HepG2 (cell line): ENCODE measurements around the gene SETD1A. TPM values are rescaled to one million over a fixed set of nuclear protein-coding genes. Genes with fewer than 3 reads are reported as not detected.

Source experiments
- ATF6 ChIP-seq: sonication (generic); formaldehyde crosslinking; conservative IDR thresholded peaks from 2 replicates; pipeline ENCODE4 v1.4.0; 2020; ENCODE audit warnings: missing genetic modification reagents
- CC2D1A ChIP-seq: sonication (generic); formaldehyde crosslinking; IDR thresholded peaks from 2 replicates; pipeline ENCODE4 v1.8.1; 2023; ENCODE audit warnings: mild to moderate bottlenecking, missing genetic modification reagents
- CENPT ChIP-seq: sonication (generic); formaldehyde crosslinking; IDR thresholded peaks from 2 replicates; pipeline ENCODE4 v1.8.0; 2022; ENCODE audit warnings: low read depth, mild to moderate bottlenecking, moderate library complexity, missing genetic modification reagents
- FUBP1 ChIP-seq: sonication (generic); formaldehyde crosslinking; IDR thresholded peaks from 2 replicates; pipeline ENCODE4 v1.5.1; 2020; ENCODE audit warnings: missing genetic modification reagents, mild to moderate bottlenecking, borderline replicate concordance
- HCFC1 ChIP-seq: fragments of 150-350 bp; IDR thresholded peaks from 2 replicates; pipeline ENCODE4 v1.6.1; 2014; ENCODE audit warnings: low read depth, low read length
- HNRNPLL ChIP-seq: fragments of 200-400 bp; formaldehyde crosslinking; IDR thresholded peaks from 2 replicates; pipeline ENCODE4 v1.6.1; 2017; ENCODE audit warnings: mild to moderate bottlenecking, low read depth, low read length; ENCODE audit not compliant: poor library complexity, severe bottlenecking
- KAT2B ChIP-seq: fragments of 150-350 bp; IDR thresholded peaks from 2 replicates; pipeline ENCODE4 v1.6.1; 2014; ENCODE audit warnings: low read depth, low read length, borderline replicate concordance
- KDM2A ChIP-seq: sonication (generic); formaldehyde crosslinking; IDR thresholded peaks from 2 replicates; pipeline ENCODE4 v1.4.0; 2020; ENCODE audit warnings: low read depth, missing genetic modification reagents, borderline replicate concordance
- NBN ChIP-seq: fragments of 450-650 bp; conservative IDR thresholded peaks from 2 replicates; pipeline ENCODE4 v1.6.1; 2017
- NR0B2 ChIP-seq: sonication (generic); formaldehyde crosslinking; IDR thresholded peaks from 2 replicates; pipeline ENCODE4 v1.4.0; 2020; ENCODE audit warnings: mild to moderate bottlenecking, missing genetic modification reagents
- NR2F1 ChIP-seq, 2 experiments: fragments of 450-650 bp in 1 of 2; formaldehyde crosslinking in 1 of 2; IDR thresholded peaks; 2 replicates each; pipeline versions ENCODE4 v1.5.0 to v1.6.1; 2016 to 2020; ENCODE audit warnings: mild to moderate bottlenecking in 1 of 2, missing compliant biosample characterization in 1 of 2, missing genetic modification reagents in 1 of 2, moderate library complexity in 1 of 2
- NR2F2 ChIP-seq: IDR thresholded peaks from 2 replicates; pipeline ENCODE4 v1.6.1; 2012; ENCODE audit warnings: low read depth, inconsistent platforms, borderline replicate concordance
- PHB2 ChIP-seq: fragments of 450-650 bp; IDR thresholded peaks from 2 replicates; pipeline ENCODE4 v1.6.1; 2018; ENCODE audit not compliant: partially characterized antibody
- POLR2AphosphoS2 ChIP-seq: IDR thresholded peaks from 2 replicates; pipeline ENCODE4 v1.6.1; 2011; ENCODE audit warnings: low read depth, low read length, improper control_type of control experiment
- TRAFD1 ChIP-seq: sonication (generic); formaldehyde crosslinking; IDR thresholded peaks from 2 replicates; pipeline ENCODE4 v1.5.1; 2020; ENCODE audit warnings: missing genetic modification reagents, mild to moderate bottlenecking, borderline replicate concordance
- XRCC5 ChIP-seq: fragments of 200-400 bp; formaldehyde crosslinking; optimal IDR thresholded peaks from 2 replicates; pipeline ENCODE3; 2017; ENCODE audit warnings: mild to moderate bottlenecking, low read length
- ZNF274 ChIP-seq: sonication (generic); formaldehyde crosslinking; IDR thresholded peaks from 2 replicates; pipeline ENCODE4 v1.5.1; 2020; ENCODE audit warnings: mild to moderate bottlenecking, missing genetic modification reagents
- ZNF564 ChIP-seq: sonication (generic); formaldehyde crosslinking; IDR thresholded peaks from 2 replicates; pipeline ENCODE4 v1.8.1; 2023; ENCODE audit warnings: mild to moderate bottlenecking, missing genetic modification reagents
- ZNF749 ChIP-seq: sonication (generic); formaldehyde crosslinking; IDR thresholded peaks from 2 replicates; pipeline ENCODE4 v1.8.0; 2022; ENCODE audit warnings: mild to moderate bottlenecking, missing genetic modification reagents, moderate library complexity, borderline replicate concordance
- ZNF784 ChIP-seq: sonication (generic); formaldehyde crosslinking; IDR thresholded peaks from 2 replicates; pipeline ENCODE4 v1.5.1; 2020; ENCODE audit warnings: missing genetic modification reagents, mild to moderate bottlenecking, borderline replicate concordance
- ZNF891 ChIP-seq: sonication (generic); formaldehyde crosslinking; IDR thresholded peaks from 2 replicates; pipeline ENCODE4 v1.5.0; 2020; ENCODE audit warnings: mild to moderate bottlenecking, missing genetic modification reagents
- polyA plus RNA-seq, 8 experiments: library from polyadenylated mRNA; depleted of rRNA in 3 of 8; stranded (reverse) in 7 of 8; unstranded in 1 of 8; fragments of >200 nt; fragmentation: Illumina TruSeq in 4 of 8; extraction: Trizol in 4 of 8; gene quantifications; 2 replicates each; pipeline versions ENCODE4 v1.2.1 to v1.2.3, GENCODE V29; 2011 to 2016; ENCODE audit warnings: low read depth in 4 of 8, missing spikeins in 1 of 8, mixed read lengths in 1 of 8; ENCODE audit not compliant: insufficient read depth in 1 of 8
- total RNA-seq, 5 experiments: library from RNA; depleted of rRNA; stranded (reverse); fragments of >200 nt; fragmentation: Illumina TruSeq; extraction: Trizol; gene quantifications; 2 replicates each; pipeline ENCODE4 v1.2.3, GENCODE V29; 2016; ENCODE audit warnings: low read depth in 1 of 5

Gene SETD1A
- total and polyA plus RNA-seq, 2 of the 13 experiments (the other 11 are each of a cell fraction or from before 2014, with no cell fraction given) = 3.8 to 5.6 TPM

GRCh38 chr16:30948667-30949649 lies 8.6 kb upstream of the SETD1A start, which contains the start of gene ORAI3 (continued):
- TF ChIP-seq ZNF784 (CRISPR knock-in tag) (0 out of 2 replicates have a peak, but pooled peaks have one; percentile 43), NR0B2 (peak; percentile 9; the same call in 1 of the 2 replicates), KDM2A (CRISPR knock-in tag) (peak; percentile 96), CC2D1A (CRISPR knock-in tag) (no peak), ZNF891 (peak; percentile 34; the same call in 1 of the 2 replicates), ZNF749 (CRISPR knock-in tag) (no peak), PHB2 (no peak), ZNF274 (CRISPR knock-in tag) (no peak), KAT2B (no peak), NR2F1 (CRISPR knock-in tag; IDR thresholded peaks at IDR 0.05) (no peak), NBN (no peak), POLR2AphosphoS2 (no peak), ZNF564 (CRISPR knock-in tag) (no peak), NR2F2 (no peak; the same call in 1 of the 2 replicates), HCFC1 (no peak), FUBP1 (CRISPR knock-in tag) (no peak), HNRNPLL (peak; percentile 50), CENPT (CRISPR knock-in tag) (no peak), ATF6 (no peak), TRAFD1 (0 out of 2 replicates have a peak, but pooled peaks have one; percentile 47), XRCC5 (peak; percentile 45)
